Stomach (tissue), 9 donors: ENCODE measurements around the gene RNF208. TPM values are rescaled to one million over a fixed set of nuclear protein-coding genes. Genes with fewer than 3 reads are reported as not detected.

Experiments used
- DNase-seq, 2 donors: peaks; one replicate each; pipeline versions ENCODE4 v3.0.0 to v3.0.0-alpha.2; 2013 to 2019
- H3K27ac ChIP-seq, 5 donors: fragments of 200-600 bp in 4 of 5; sonication (generic) in 4 of 5; one replicate each; pipeline ENCODE4 v1.5.1; 2013 to 2019; ENCODE audit warnings: mild to moderate bottlenecking in 1 of 5, moderate library complexity in 1 of 5
- H3K27me3 ChIP-seq, 3 donors: fragments of 200-600 bp; sonication (generic); one replicate each; pipeline ENCODE4 v1.5.1; 2017 to 2019; ENCODE audit warnings: mixed run types in 1 of 3
- H3K36me3 ChIP-seq, 4 donors: fragments of 200-600 bp; sonication (generic); 1 replicate in 3 of 4; 2 replicates in 1 of 4; pipeline ENCODE4 v1.5.1; 2016 to 2019
- H3K4me1 ChIP-seq, 4 donors: fragments of 200-600 bp; sonication (generic); one replicate each; pipeline ENCODE4 v1.5.1; 2016 to 2019
- H3K4me3 ChIP-seq, 4 donors: fragments of 200-600 bp; sonication (generic) in 3 of 4; one replicate each; pipeline ENCODE4 v1.5.1; 2016 to 2019; ENCODE audit warnings: mild to moderate bottlenecking in 1 of 4
- H3K9me3 ChIP-seq, 4 donors: fragments of 200-600 bp; sonication (generic); one replicate each; pipeline ENCODE4 v1.5.1; 2016 to 2019
- EP300 ChIP-seq: sonication (generic); formaldehyde crosslinking; IDR thresholded peaks from one replicate; pipeline ENCODE4 v1.6.1; 2017; ENCODE audit warnings: antibody characterized with exemption
- POLR2A ChIP-seq, 4 donors: fragments of 450-650 bp; IDR thresholded peaks; one replicate each; pipeline ENCODE4 v1.6.1; 2016; ENCODE audit warnings: antibody characterized with exemption in 4 of 4, control low read depth in 2 of 4, mild to moderate bottlenecking in 1 of 4, moderate library complexity in 1 of 4
- POLR2AphosphoS5 ChIP-seq, 3 donors: sonication (generic); formaldehyde crosslinking; IDR thresholded peaks; one replicate each; pipeline ENCODE4 v1.6.1; 2016; ENCODE audit warnings: antibody characterized with exemption in 3 of 3
- WGBS, 5 donors: extraction: QIAGEN DNeasy Blood & Tissue Kit in 3 of 5; methylation state at CpG; one replicate each; pipeline versions ENCODE4 v1.1.5 to v1.1.7; 2013 to 2018; 5-methylcytosine and 5-hydroxymethylcytosine counted together
- intact Hi-C: fragments of 100-400 bp; cut with DNase I; formaldehyde crosslinking; loops from one replicate; pipeline ENCODE4 v1.15.1; 2023; ENCODE audit warnings: low total_unique reads
- polyA plus RNA-seq, 3 donors: library from polyadenylated mRNA; stranded (reverse); fragments of 200-250 nt; gene quantifications; one replicate each; pipeline ENCODE4 v1.2.3, GENCODE V29; 2013
- total RNA-seq, 5 donors: library from RNA; depleted of rRNA; stranded (reverse); fragments of >200 nt; gene quantifications; one replicate each; pipeline versions ENCODE4 v1.1.0 to v1.2.3, GENCODE V29; 2014 to 2016
- TF ChIP-seq, protein P1 (sequence below), 7 experiments: fragments of 450-650 bp in 4 of 7; fragments of 200-600 bp in 3 of 7; sonication (generic) in 3 of 7; IDR thresholded peaks; one replicate each; pipeline ENCODE4 v1.5.1; 2016 to 2019; ENCODE audit warnings: antibody characterized with exemption in 7 of 7, control low read depth in 2 of 7, mild to moderate bottlenecking in 1 of 7
- donor health status: healthy with polysubstance abuse.
- donor health status: Bipolar disorder and iron deficiency.
- donor health status: healthy.

The RNF208 gene
- total and polyA plus RNA-seq, 8 donors, result 0.45 to 18.7 (median 11.8) TPM; not detected in 1

- WGBS, 5 donors, result 12 to 30% (median 20%) methylated on average over 17 of the region's 17 CpGs
- Histone ChIP-seq H3K27ac (peak overlapping the region; percentile 76 to 95 (median 81)), H3K27me3 (no peaks in the 10 kb centered on the region), H3K36me3 (peaks cover 47 to 85% (median 77%) of the 10 kb centered on the region in 4 donors), H3K9me3 (no peaks in the 10 kb centered on the region), H3K4me3 (peak overlapping the region in 1 of 4 donors; percentile 30), H3K4me1 (peaks cover 33 to 81% (median 74%) of the 10 kb centered on the region in 4 donors)
- intact Hi-C loops, result no loop called here
- TF ChIP-seq, protein P1, sequence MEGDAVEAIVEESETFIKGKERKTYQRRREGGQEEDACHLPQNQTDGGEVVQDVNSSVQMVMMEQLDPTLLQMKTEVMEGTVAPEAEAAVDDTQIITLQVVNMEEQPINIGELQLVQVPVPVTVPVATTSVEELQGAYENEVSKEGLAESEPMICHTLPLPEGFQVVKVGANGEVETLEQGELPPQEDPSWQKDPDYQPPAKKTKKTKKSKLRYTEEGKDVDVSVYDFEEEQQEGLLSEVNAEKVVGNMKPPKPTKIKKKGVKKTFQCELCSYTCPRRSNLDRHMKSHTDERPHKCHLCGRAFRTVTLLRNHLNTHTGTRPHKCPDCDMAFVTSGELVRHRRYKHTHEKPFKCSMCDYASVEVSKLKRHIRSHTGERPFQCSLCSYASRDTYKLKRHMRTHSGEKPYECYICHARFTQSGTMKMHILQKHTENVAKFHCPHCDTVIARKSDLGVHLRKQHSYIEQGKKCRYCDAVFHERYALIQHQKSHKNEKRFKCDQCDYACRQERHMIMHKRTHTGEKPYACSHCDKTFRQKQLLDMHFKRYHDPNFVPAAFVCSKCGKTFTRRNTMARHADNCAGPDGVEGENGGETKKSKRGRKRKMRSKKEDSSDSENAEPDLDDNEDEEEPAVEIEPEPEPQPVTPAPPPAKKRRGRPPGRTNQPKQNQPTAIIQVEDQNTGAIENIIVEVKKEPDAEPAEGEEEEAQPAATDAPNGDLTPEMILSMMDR (IDR thresholded peaks at IDR 0.05), result no peak
- TF ChIP-seq POLR2AphosphoS5 (IDR thresholded peaks at IDR 0.05) (peak; percentile 9 to 67 (median 53)), EP300 (no peak), POLR2A (IDR thresholded peaks at IDR 0.05) (no peak)
- peak; percentile 54 to 82 for DNase-seq
Observed at GRCh38 chr9:137269231-137269772, 47.3 kb upstream of the RNF208 start.

- Histone ChIP-seq H3K27ac (peak overlapping the region; percentile 76 to 95 (median 81)), H3K4me3 (peak overlapping the region in 1 of 4 donors; percentile 30)
Observed at GRCh38 chr9:137268538-137269201, 46.6 kb upstream of the RNF208 start.

DNA sequence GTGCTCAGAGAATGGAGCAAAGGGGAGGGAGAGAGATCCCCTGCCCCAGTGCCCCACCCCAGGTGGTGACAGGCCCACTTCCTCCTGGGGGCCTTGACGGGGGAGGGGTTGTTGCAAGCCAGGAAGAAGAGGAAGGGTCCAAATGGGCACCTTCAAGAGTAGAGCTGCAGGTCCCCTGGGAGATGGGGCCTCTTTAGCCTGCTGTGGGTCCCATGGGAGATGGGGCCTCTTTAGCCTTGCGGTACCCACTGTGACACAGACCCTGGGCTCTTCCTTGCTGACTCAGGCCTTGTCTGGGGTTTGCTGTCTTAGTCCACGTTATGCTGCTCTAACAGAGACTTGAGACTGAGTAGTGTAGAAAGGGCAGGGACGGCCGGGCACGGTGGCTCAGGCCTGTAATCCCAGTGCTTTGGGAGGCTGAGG lies 45.9 kb upstream of the RNF208 start:
- Histone ChIP-seq H3K27ac (peak overlapping the region; percentile 52 to 95 (median 77)), H3K36me3 (peaks cover 52 to 93% (median 82%) of the 10 kb centered on the region in 4 donors), H3K27me3 (no peaks in the 10 kb centered on the region), H3K4me3 (peak overlapping the region in 1 of 4 donors; percentile 30), H3K4me1 (peaks cover 28 to 69% (median 60%) of the 10 kb centered on the region in 4 donors), H3K9me3 (no peaks in the 10 kb centered on the region)
- peak in 1 of 2 donors; percentile 4 for DNase-seq
- no peak for TF ChIP-seq EP300
- TF ChIP-seq POLR2AphosphoS5 (IDR thresholded peaks at IDR 0.05), result no peak
- TF ChIP-seq, protein P1 (IDR thresholded peaks at IDR 0.05), result no peak
- TF ChIP-seq POLR2A (IDR thresholded peaks at IDR 0.05), result no peak
- intact Hi-C loops, result no loop called here
- 85 to 93% (median 88%) methylated on average over 2 to 6 of the region's 6 CpGs for WGBS, 5 donors

More at GRCh38 chr9:137268538-137269201, 46.6 kb upstream of the RNF208 start:
- H3K27me3 ChIP-seq, result no peaks in the 10 kb centered on the region
- H3K4me1 ChIP-seq, result peaks cover 28 to 74% (median 68%) of the 10 kb centered on the region in 4 donors
- peaks cover 53 to 92% (median 81%) of the 10 kb centered on the region in 4 donors for H3K36me3 ChIP-seq
- TF ChIP-seq POLR2A (IDR thresholded peaks at IDR 0.05) (no peak), EP300 (no peak), POLR2AphosphoS5 (IDR thresholded peaks at IDR 0.05) (no peak)
- TF ChIP-seq, protein P1 (IDR thresholded peaks at IDR 0.05), result no peak
- WGBS, 5 donors, result 36 to 59% (median 47%) methylated on average over 18 to 19 of the region's 19 CpGs
- peak in 1 of 2 donors; percentile 29 for DNase-seq
- no peaks in the 10 kb centered on the region for H3K9me3 ChIP-seq
- intact Hi-C loops, result no loop called here

GRCh38 chr9:137266585-137267453 lies 44.8 kb upstream of the RNF208 start:
- DNase-seq, result no peak
- intact Hi-C loops, result no loop called here
- Histone ChIP-seq H3K9me3 (no peaks in the 10 kb centered on the region), H3K4me1 (peaks cover 24 to 60% (median 54%) of the 10 kb centered on the region in 4 donors), H3K27ac (peak overlapping the region in 1 of 5 donors; percentile 76), H3K36me3 (peaks cover 42 to 86% (median 74%) of the 10 kb centered on the region in 4 donors), H3K27me3 (no peaks in the 10 kb centered on the region), H3K4me3 (no peak overlapping the region)
- TF ChIP-seq EP300 (no peak), POLR2AphosphoS5 (IDR thresholded peaks at IDR 0.05) (no peak), POLR2A (IDR thresholded peaks at IDR 0.05) (no peak)
- TF ChIP-seq, protein P1 (IDR thresholded peaks at IDR 0.05), result no peak
- 89 to 96% (median 90%) methylated on average over 24 to 34 of the region's 34 CpGs for WGBS, 5 donors
